Upper lobe of right lung (tissue), 1 donor: Measurements from ENCODE around the gene EXOSC1. TPM values are rescaled to one million over a fixed set of nuclear protein-coding genes. Genes with fewer than 3 reads are reported as not detected.

Source experiments
- ATAC-seq: fragments of 200-7000 bp; cut with Tn5 transposase; one replicate; pipeline ENCODE4 v1.9.1; 2020; ENCODE audit warnings: mild to moderate bottlenecking, moderate library complexity
- DNase-seq: peaks from one replicate; pipeline ENCODE4 v3.0.0-alpha.2; 2020
- H3K27ac ChIP-seq: fragments of 200-600 bp; one replicate; pipeline ENCODE4 v1.8.0; 2022
- H3K27me3 ChIP-seq: fragments of 200-600 bp; one replicate; pipeline ENCODE4 v1.8.0; 2022; ENCODE audit warnings: mild to moderate bottlenecking
- H3K36me3 ChIP-seq: fragments of 200-600 bp; one replicate; pipeline ENCODE4 v1.8.0; 2022
- H3K4me1 ChIP-seq: fragments of 200-600 bp; one replicate; pipeline ENCODE4 v1.8.0; 2022
- H3K4me3 ChIP-seq: fragments of 200-600 bp; one replicate; pipeline ENCODE4 v1.8.0; 2022; ENCODE audit warnings: mild to moderate bottlenecking
- H3K9me3 ChIP-seq: fragments of 200-600 bp; one replicate; pipeline ENCODE4 v1.8.0; 2022
- intact Hi-C: fragments of 100-400 bp; cut with DNase I; formaldehyde crosslinking; loops from one replicate; pipeline ENCODE4 v1.11.0; 2022
- total RNA-seq: library from RNA; stranded (reverse); fragmentation: NEBNext Ultra II Directional; extraction: Animal tissue kit (Norgen Biotek cat#: 25700); gene quantifications from one replicate; pipeline ENCODE4 v1.2.1, GENCODE V29; 2021
- TF ChIP-seq, protein P1 (sequence below): fragments of 200-600 bp; IDR thresholded peaks from one replicate; pipeline ENCODE4 v1.8.0; 2022; ENCODE audit warnings: antibody characterized with exemption
- donor health status: DM: no; HTN: yes; CAD: no; lungs with severe emphysema.

The EXOSC1 gene
- total RNA-seq, 1 donor from 2014 or later, result 27.0 TPM

DNA sequence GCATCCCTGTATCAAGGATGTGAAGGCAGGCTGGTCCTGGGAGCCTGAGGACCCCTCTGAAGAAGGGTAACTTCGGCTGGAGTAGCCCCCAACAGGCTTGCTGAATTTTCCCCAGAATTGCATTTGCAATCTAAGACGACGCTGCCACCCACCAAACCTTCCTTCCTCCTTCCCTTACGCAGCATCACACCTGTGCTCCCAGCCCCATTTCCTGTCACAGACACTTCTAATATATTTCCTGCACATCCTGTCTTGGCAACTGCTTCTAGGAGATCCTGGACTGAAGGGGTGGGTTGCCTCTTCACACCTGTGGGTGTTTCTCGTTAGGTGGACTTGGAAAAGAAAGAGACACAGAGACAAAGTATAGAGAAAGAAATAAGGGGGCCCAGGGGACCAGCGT lies 29.2 kb downstream of the EXOSC1 start:
- no peaks in the 10 kb centered on the region for H3K4me1 ChIP-seq
- no peaks in the 10 kb centered on the region for H3K9me3 ChIP-seq
- no peaks in the 10 kb centered on the region for H3K27me3 ChIP-seq
- TF ChIP-seq, protein P1, sequence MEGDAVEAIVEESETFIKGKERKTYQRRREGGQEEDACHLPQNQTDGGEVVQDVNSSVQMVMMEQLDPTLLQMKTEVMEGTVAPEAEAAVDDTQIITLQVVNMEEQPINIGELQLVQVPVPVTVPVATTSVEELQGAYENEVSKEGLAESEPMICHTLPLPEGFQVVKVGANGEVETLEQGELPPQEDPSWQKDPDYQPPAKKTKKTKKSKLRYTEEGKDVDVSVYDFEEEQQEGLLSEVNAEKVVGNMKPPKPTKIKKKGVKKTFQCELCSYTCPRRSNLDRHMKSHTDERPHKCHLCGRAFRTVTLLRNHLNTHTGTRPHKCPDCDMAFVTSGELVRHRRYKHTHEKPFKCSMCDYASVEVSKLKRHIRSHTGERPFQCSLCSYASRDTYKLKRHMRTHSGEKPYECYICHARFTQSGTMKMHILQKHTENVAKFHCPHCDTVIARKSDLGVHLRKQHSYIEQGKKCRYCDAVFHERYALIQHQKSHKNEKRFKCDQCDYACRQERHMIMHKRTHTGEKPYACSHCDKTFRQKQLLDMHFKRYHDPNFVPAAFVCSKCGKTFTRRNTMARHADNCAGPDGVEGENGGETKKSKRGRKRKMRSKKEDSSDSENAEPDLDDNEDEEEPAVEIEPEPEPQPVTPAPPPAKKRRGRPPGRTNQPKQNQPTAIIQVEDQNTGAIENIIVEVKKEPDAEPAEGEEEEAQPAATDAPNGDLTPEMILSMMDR, result no peak
- no peak for DNase-seq
- no peak overlapping the region for H3K27ac ChIP-seq
- ATAC-seq, result no peak
- no peaks in the 10 kb centered on the region for H3K36me3 ChIP-seq
- H3K4me3 ChIP-seq, result no peak overlapping the region
- intact Hi-C loops, result no loop called here

DNA sequence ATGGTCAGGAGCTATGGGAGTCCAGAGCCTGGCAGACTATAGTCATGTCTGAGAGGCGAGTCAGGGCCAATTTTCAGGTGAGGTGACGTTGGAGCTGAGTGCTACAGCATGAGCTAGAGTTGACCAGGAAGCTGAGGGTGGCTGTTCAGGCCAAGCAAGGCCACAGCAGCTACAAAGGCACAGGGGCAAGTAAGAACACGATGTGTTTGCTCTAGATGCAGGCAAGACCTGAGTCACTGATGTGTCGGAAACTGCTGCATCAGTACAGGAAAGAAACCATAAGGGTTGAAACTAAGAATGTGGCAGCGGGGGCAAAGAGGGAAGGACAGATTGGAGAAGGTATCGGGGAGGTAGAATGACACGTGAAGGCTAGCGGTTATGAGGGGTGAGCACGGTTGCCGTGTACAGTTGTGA lies 32.9 kb downstream of the EXOSC1 start:
- Histone ChIP-seq H3K4me1 (peaks cover 3% of the 10 kb centered on the region), H3K36me3 (no peaks in the 10 kb centered on the region), H3K27me3 (no peaks in the 10 kb centered on the region), H3K4me3 (no peak overlapping the region), H3K9me3 (no peaks in the 10 kb centered on the region), H3K27ac (no peak overlapping the region)
- ATAC-seq (no peak), DNase-seq (no peak)
- TF ChIP-seq, protein P1, result no peak
- intact Hi-C loops, result no loop called here

DNA sequence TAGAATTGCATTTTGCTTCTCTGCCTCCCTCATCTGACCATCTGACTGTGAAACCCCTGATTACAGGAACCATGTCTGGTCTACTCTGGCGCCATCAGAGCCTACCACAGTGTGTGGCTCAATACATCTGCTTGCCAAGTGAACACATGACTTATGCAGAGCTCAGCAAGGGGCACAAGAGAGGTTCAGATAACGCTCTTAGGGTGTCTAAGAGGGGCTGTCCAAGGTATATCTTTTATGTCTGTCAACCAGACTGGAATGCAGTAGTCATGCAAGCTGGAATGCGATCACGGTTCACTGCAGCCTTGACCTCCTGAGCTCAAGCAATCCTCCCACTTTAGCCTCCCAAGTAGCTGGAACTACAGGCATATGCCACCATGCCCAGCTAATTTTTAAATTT lies 34.4 kb downstream of the EXOSC1 start:
- no peak overlapping the region for H3K4me3 ChIP-seq
- H3K9me3 ChIP-seq, result no peaks in the 10 kb centered on the region
- no peaks in the 10 kb centered on the region for H3K27me3 ChIP-seq
- ATAC-seq (peak; percentile 36), DNase-seq (no peak)
- intact Hi-C loops, result no loop called here
- no peaks in the 10 kb centered on the region for H3K36me3 ChIP-seq
- TF ChIP-seq, protein P1, result no peak
- no peak overlapping the region for H3K27ac ChIP-seq
- H3K4me1 ChIP-seq, result peaks cover 10% of the 10 kb centered on the region

DNA sequence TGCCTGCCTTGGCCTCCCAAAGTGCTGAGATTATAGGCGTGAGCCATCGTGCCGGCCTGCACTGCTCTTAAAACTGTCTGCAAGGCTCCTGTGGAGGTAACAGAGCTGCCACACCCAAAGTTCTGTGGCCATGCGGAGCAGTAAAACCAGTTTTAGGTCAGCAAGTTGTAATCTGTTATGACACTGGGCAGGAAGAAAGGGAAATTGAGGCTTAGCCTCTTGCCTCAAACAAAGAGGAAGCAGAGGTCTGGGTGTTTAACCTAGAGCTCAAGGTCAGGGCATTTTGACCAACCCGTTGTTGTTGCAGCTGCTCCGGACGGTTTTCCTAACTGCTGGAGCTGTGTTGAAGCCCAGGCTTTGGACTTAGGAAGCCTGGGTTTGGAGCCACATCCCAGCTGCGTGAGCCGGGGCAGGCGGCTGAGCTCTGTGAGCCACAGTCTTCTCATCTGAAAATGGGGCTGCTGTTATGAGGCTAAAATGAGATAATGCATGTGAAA lies 37.3 kb downstream of the EXOSC1 start:
- no peak for DNase-seq
- H3K27ac ChIP-seq, result peak overlapping the region; percentile 42

DNA sequence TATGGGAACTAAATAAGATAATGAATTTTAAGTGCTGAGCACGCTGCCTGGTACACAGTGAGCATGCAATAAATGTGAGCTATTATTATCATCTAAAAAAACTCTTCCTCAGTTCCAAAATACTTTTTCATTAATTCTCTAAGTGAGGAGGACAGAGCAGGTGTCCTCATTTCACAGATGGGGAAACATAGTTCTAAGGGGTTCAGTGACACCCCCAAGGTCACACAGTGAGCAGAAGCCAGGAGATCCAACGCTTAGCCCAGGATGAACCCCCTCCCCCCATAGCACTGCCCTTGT lies 37.9 kb downstream of the EXOSC1 start:
- TF ChIP-seq, protein P1, result no peak
- H3K27ac ChIP-seq, result peak overlapping the region; percentile 42
- no peak overlapping the region for H3K4me3 ChIP-seq
- intact Hi-C loops, result no loop called here
- DNase-seq (no peak), ATAC-seq (no peak)
- no peaks in the 10 kb centered on the region for H3K9me3 ChIP-seq
- no peaks in the 10 kb centered on the region for H3K27me3 ChIP-seq
- H3K36me3 ChIP-seq, result no peaks in the 10 kb centered on the region
- peaks cover 10% of the 10 kb centered on the region for H3K4me1 ChIP-seq

More for the DNA sequence above, 37.3 kb downstream of the EXOSC1 start:
- H3K4me1 ChIP-seq, result peaks cover 10% of the 10 kb centered on the region
- intact Hi-C loops, result no loop called here
- H3K36me3 ChIP-seq, result no peaks in the 10 kb centered on the region
- no peaks in the 10 kb centered on the region for H3K9me3 ChIP-seq
- H3K4me3 ChIP-seq, result no peak overlapping the region
- peak; percentile 41 for ATAC-seq
- H3K27me3 ChIP-seq, result no peaks in the 10 kb centered on the region
- TF ChIP-seq, protein P1, result no peak
